22Rv1 (cell line): ENCODE measurements around the gene LAMA5.

Experiments used
- ZFX ChIP-seq: fragments of 450-650 bp; IDR thresholded peaks from 2 replicates; pipeline ENCODE4 v1.6.1; 2017; ENCODE audit warnings: antibody characterized with exemption, borderline replicate concordance
- TF ChIP-seq, protein P1 (sequence below): fragments of 450-650 bp; IDR thresholded peaks from 2 replicates; pipeline ENCODE4 v1.5.1; 2017; ENCODE audit warnings: mild to moderate bottlenecking

DNA sequence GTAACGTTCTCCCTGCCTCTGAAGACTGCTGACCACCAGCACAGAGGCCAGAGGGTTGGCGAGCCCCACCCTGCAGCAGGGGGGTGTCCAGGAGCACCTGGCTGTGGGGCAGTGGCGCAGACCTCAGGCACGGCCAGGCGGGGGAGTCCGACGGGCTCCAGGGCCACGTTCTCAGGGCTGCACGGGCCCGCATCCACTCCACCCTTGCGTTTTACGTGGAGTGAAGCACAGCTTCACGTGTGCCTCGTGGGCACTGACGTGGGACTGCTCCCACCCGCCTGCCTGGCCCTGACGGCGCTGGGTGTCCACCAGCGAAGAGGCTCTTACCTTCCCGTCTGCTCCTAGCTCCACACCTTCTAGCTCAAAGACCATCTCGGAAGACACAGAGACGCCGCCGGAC is 26.7 kb upstream of the LAMA5 start:
- TF ChIP-seq, protein P1, sequence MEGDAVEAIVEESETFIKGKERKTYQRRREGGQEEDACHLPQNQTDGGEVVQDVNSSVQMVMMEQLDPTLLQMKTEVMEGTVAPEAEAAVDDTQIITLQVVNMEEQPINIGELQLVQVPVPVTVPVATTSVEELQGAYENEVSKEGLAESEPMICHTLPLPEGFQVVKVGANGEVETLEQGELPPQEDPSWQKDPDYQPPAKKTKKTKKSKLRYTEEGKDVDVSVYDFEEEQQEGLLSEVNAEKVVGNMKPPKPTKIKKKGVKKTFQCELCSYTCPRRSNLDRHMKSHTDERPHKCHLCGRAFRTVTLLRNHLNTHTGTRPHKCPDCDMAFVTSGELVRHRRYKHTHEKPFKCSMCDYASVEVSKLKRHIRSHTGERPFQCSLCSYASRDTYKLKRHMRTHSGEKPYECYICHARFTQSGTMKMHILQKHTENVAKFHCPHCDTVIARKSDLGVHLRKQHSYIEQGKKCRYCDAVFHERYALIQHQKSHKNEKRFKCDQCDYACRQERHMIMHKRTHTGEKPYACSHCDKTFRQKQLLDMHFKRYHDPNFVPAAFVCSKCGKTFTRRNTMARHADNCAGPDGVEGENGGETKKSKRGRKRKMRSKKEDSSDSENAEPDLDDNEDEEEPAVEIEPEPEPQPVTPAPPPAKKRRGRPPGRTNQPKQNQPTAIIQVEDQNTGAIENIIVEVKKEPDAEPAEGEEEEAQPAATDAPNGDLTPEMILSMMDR = no peak
- TF ChIP-seq ZFX = no peak
